ENCODE measurements around the gene MIA2.
"Not testable (repeated sequence)": the region's sequence is repeated elsewhere in the genome, so short reads cannot be mapped to it uniquely, and the experiment has no call there.

MIA2 gene

GRCh38 chr14:39289523-39289922 is 55.8 kb downstream of the MIA2 start:
- no peak for DNase-seq
- TF ChIP-seq, protein P1, sequence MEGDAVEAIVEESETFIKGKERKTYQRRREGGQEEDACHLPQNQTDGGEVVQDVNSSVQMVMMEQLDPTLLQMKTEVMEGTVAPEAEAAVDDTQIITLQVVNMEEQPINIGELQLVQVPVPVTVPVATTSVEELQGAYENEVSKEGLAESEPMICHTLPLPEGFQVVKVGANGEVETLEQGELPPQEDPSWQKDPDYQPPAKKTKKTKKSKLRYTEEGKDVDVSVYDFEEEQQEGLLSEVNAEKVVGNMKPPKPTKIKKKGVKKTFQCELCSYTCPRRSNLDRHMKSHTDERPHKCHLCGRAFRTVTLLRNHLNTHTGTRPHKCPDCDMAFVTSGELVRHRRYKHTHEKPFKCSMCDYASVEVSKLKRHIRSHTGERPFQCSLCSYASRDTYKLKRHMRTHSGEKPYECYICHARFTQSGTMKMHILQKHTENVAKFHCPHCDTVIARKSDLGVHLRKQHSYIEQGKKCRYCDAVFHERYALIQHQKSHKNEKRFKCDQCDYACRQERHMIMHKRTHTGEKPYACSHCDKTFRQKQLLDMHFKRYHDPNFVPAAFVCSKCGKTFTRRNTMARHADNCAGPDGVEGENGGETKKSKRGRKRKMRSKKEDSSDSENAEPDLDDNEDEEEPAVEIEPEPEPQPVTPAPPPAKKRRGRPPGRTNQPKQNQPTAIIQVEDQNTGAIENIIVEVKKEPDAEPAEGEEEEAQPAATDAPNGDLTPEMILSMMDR (IDR thresholded peaks at IDR 0.05; ENCODE audit: low read depth, low read length, missing control alignments): no peak
- Histone ChIP-seq H3K27ac (no peak overlapping the region), H3K27me3 (replicated peaks) (no peaks in the 10 kb centered on the region), H3K36me3 (replicated peaks) (peaks cover 13% of the 10 kb centered on the region), H3K4me3 (ENCODE audit: low read depth, low read length) (no peak overlapping the region)
- in situ Hi-C loops (cut with HindIII; ENCODE audit: low pct_ligation_motif_present, low sequenced_read_pairs): no loop called here

DNA sequence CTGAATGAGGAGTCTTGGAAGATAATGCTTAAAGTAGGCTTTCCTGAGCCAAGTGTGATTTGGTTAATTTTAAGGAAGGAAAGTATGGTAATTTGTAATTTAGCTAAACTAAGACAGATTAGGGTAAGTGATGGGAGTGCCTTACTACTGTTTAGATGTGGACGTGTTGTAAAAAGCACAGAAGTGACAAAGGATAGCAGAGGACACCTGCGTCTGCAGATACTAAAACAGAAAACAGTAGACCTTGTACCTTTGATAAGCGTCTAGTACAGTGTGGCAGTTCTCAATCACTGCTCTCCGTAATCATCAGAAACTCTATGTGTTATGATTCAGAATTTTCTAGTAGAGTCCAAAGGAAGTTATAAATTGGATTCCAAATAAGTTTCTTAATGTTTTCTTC is 58.0 kb downstream of the MIA2 start:
- TF ChIP-seq, protein P1 (IDR thresholded peaks at IDR 0.05; ENCODE audit: low read depth, low read length, missing control alignments): no peak
- H3K27ac ChIP-seq: no peak overlapping the region
- in situ Hi-C loops (cut with HindIII; ENCODE audit: low pct_ligation_motif_present, low sequenced_read_pairs): no loop called here
- no peak for DNase-seq
- H3K27me3 ChIP-seq (replicated peaks): no peaks in the 10 kb centered on the region
- no peak overlapping the region for H3K4me3 ChIP-seq (ENCODE audit: low read depth, low read length)
- peaks cover 20% of the 10 kb centered on the region for H3K36me3 ChIP-seq (replicated peaks)

DNA sequence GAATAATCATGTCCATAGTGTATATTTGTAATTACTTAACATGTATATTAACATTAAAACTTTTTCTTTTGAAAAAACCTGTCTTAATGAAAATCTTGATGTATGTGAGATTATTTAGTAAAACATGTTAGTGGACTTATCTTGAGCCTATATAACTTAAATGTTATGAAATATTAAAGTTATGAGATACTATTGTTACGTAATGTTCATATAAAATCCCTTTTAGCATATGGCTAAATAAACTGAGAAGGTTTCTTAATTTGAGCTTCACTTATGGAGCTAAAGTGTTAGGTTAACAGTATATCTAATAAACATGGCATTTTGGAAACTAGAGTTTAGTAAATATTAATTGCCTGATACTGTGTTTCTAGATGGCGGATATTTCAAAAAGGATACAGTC is 59.9 kb downstream of the MIA2 start:
- Histone ChIP-seq H3K27ac (no peak overlapping the region), H3K36me3 (replicated peaks) (peaks cover 18% of the 10 kb centered on the region), H3K27me3 (replicated peaks) (no peaks in the 10 kb centered on the region), H3K4me3 (ENCODE audit: low read depth, low read length) (no peak overlapping the region)
- in situ Hi-C loops (cut with HindIII; ENCODE audit: low pct_ligation_motif_present, low sequenced_read_pairs): no loop called here
- TF ChIP-seq, protein P1 (IDR thresholded peaks at IDR 0.05; ENCODE audit: low read depth, low read length, missing control alignments): no peak
- DNase-seq: no peak

DNA sequence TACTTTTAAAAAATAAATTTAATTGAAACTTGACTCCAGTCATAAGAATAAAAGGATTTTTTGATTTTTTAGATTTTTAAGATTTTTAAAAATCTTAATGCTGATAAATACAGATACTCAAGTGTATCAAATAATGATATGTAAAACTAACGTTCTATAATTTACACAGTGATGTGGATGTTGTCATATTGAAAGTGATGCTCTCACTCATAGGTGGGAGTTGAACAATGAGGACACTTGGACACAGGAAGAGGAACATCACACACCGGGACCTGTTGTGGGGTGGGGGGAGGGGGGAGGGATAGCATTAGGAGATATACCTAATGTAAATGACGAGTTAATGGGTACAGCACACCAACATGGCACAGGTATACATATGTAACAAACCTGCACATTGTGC is 66.7 kb downstream of the MIA2 start:
- in situ Hi-C loops (cut with HindIII; ENCODE audit: low pct_ligation_motif_present, low sequenced_read_pairs); H3K36me3 ChIP-seq (replicated peaks); H3K27me3 ChIP-seq (replicated peaks): not testable (repeated sequence)

GRCh38 chr14:39302124-39302810 is 68.6 kb downstream of the MIA2 start:
- in situ Hi-C loops (cut with HindIII; ENCODE audit: low pct_ligation_motif_present, low sequenced_read_pairs): no loop called here
- Histone ChIP-seq H3K4me3 (ENCODE audit: low read depth, low read length) (no peak overlapping the region), H3K27ac (no peak overlapping the region), H3K36me3 (replicated peaks) (peaks cover 2% of the 10 kb centered on the region), H3K27me3 (replicated peaks) (no peaks in the 10 kb centered on the region)
- TF ChIP-seq, protein P1 (IDR thresholded peaks at IDR 0.05; ENCODE audit: low read depth, low read length, missing control alignments): no peak
- no peak for DNase-seq

More for the DNA sequence above, 66.7 kb downstream of the MIA2 start:
- not testable (repeated sequence) for DNase-seq; H3K27ac ChIP-seq; H3K4me3 ChIP-seq (ENCODE audit: low read depth, low read length)

- H3K27me3 ChIP-seq (replicated peaks): no peaks in the 10 kb centered on the region
- in situ Hi-C loops (cut with HindIII; ENCODE audit: low pct_ligation_motif_present, low sequenced_read_pairs): no loop called here
- no peak overlapping the region for H3K27ac ChIP-seq
- TF ChIP-seq, protein P1 (IDR thresholded peaks at IDR 0.05; ENCODE audit: low read depth, low read length, missing control alignments): no peak
- H3K36me3 ChIP-seq (replicated peaks): no peaks in the 10 kb centered on the region
- H3K4me3 ChIP-seq (ENCODE audit: low read depth, low read length): no peak overlapping the region
- DNase-seq: no peak
These were observed 69.4 kb downstream of the MIA2 start for GRCh38 chr14:39303115-39303514.
